PC-3 (cell line): ENCODE data around the gene SSBP2. TPM values are rescaled to one million over a fixed set of nuclear protein-coding genes. Genes with fewer than 3 reads are reported as not detected.

Experiments
- ATAC-seq: fragments of 200-7000 bp; cut with Tn5 transposase; 2 replicates; pipeline ENCODE4 v1.9.1; 2020; ENCODE audit warnings: mild to moderate bottlenecking, moderate library complexity
- BruUV-seq: library from RNA; stranded (reverse); fragments of 400-500 nt; replicated peaks from 2 replicates; lab custom pipeline; 2021; lab: Mats Ljungman, UMichigan
- CTCF ChIA-PET: fragments of 300-600 bp; sonication (Branson Sonifier 250); formaldehyde crosslinking; loops from one replicate; lab custom pipeline; 2022; ENCODE audit warnings: antibody characterized with exemption; lab: Charles Lee
- POLR2A ChIA-PET: fragments of 300-600 bp; sonication (Branson Sonifier 250); formaldehyde crosslinking; loops from one replicate; lab custom pipeline; 2022; ENCODE audit warnings: antibody characterized with exemption; ENCODE audit not compliant: unreplicated experiment; lab: Charles Lee
- DNase-seq: peaks from one replicate; pipeline ENCODE4 v3.0.0-alpha.2; 2015
- H2AFZ ChIP-seq: fragments of 300-600 bp; sonication (generic); 2 replicates; pipeline ENCODE4 v1.6.0; 2016; ENCODE audit warnings: antibody characterized with exemption, low read length
- H3F3A ChIP-seq: fragments of 300-600 bp; sonication (generic); one replicate; pipeline ENCODE4 v1.6.0; 2017; ENCODE audit warnings: antibody characterized with exemption, low read length, control low read depth, mild to moderate bottlenecking; ENCODE audit not compliant: unreplicated experiment
- H3K27ac ChIP-seq: fragments of 300-600 bp; sonication (generic); 2 replicates; pipeline ENCODE4 v1.5.1; 2016; ENCODE audit warnings: mild to moderate bottlenecking, low read length
- H3K27me3 ChIP-seq: fragments of 300-600 bp; sonication (generic); 2 replicates; pipeline ENCODE4 v1.6.1; 2016; ENCODE audit warnings: low read length, mixed read lengths
- H3K36me3 ChIP-seq: fragments of 300-600 bp; sonication (generic); 2 replicates; pipeline ENCODE4 v1.6.1; 2016; ENCODE audit warnings: low read depth, mixed run types, low read length, mixed read lengths
- H3K4me1 ChIP-seq: fragments of 300-600 bp; sonication (generic); 2 replicates; pipeline ENCODE4 v1.5.1; 2016; ENCODE audit warnings: low read length; ENCODE audit not compliant: insufficient read depth
- H3K4me2 ChIP-seq: fragments of 300-600 bp; sonication (generic); 2 replicates; pipeline ENCODE4 v1.6.0; 2016; ENCODE audit warnings: low read length
- H3K4me3 ChIP-seq: fragments of 300-600 bp; sonication (generic); 2 replicates; pipeline ENCODE4 v1.5.1; 2016; ENCODE audit warnings: mild to moderate bottlenecking, low read length, mixed read lengths
- H3K79me2 ChIP-seq: fragments of 300-600 bp; sonication (generic); 2 replicates; pipeline ENCODE4 v1.6.1; 2017; ENCODE audit warnings: low read length, mixed read lengths
- H3K9ac ChIP-seq: fragments of 300-600 bp; sonication (generic); 2 replicates; pipeline ENCODE4 v1.6.0; 2016; ENCODE audit warnings: mild to moderate bottlenecking, low read length
- H3K9me2 ChIP-seq: fragments of 300-600 bp; sonication (generic); replicated peaks from 2 replicates; pipeline ENCODE4 v1.6.1; 2016; ENCODE audit warnings: mixed run types, low read length, mixed read lengths
- H3K9me3 ChIP-seq: fragments of 300-600 bp; sonication (generic); 2 replicates; pipeline ENCODE4 v1.6.1; 2016; ENCODE audit warnings: low read length, mixed read lengths
- H4K20me1 ChIP-seq: fragments of 300-600 bp; sonication (generic); 2 replicates; pipeline ENCODE4 v1.6.1; 2016; ENCODE audit warnings: low read length, mixed read lengths
- CTCF ChIP-seq: fragments of 300-600 bp; sonication (generic); conservative IDR thresholded peaks from 2 replicates; pipeline ENCODE4 v1.5.1; 2017; ENCODE audit warnings: antibody characterized with exemption, low read depth, mild to moderate bottlenecking, low read length
- EZH2 ChIP-seq: fragments of 300-600 bp; sonication (generic); IDR thresholded peaks from one replicate; pipeline ENCODE4 v1.6.1; 2017; ENCODE audit warnings: antibody characterized with exemption, mild to moderate bottlenecking, low read length; ENCODE audit not compliant: unreplicated experiment
- EZH2phosphoT487 ChIP-seq: fragments of 300-600 bp; sonication (generic); IDR thresholded peaks from 2 replicates; pipeline ENCODE4 v1.6.1; 2018; ENCODE audit warnings: mild to moderate bottlenecking, antibody characterized with exemption, low read length, borderline replicate concordance
- intact Hi-C: fragments of 100-400 bp; cut with micrococcal nuclease; formaldehyde crosslinking; loops from 2 replicates; pipeline ENCODE4 v1.9.0; 2023
- total RNA-seq: library from RNA; depleted of rRNA; stranded (reverse); fragments of >200 nt; gene quantifications from 2 replicates; pipeline ENCODE4 v1.2.3, GENCODE V29; 2014

The SSBP2 gene
- total RNA-seq, 1 experiment from 2014 or later: 5.8 TPM

- intact Hi-C loops: no loop called here
- CTCF ChIA-PET: no interaction called here
Observed at GRCh38 chr5:81554647-81555046, 196.2 kb downstream of the SSBP2 start.

GRCh38 chr5:81553567-81554212 is 197.2 kb downstream of the SSBP2 start:
- no peaks in the 10 kb centered on the region for H3K27me3 ChIP-seq
- no peak overlapping the region for H3K4me3 ChIP-seq
- H3K4me1 ChIP-seq: peaks cover 10% of the 10 kb centered on the region
- intact Hi-C loops: no loop called here
- ChIA-PET POLR2A (interaction anchor here (0.8 kb wide), 1 partner anchor 42 kb away, joined by 4 read pairs; no protein-coding TSS in a partner anchor), CTCF (no interaction called here)
- DNase-seq: no peak
- no peaks in the 10 kb centered on the region for H4K20me1 ChIP-seq
- ATAC-seq: no peak
- H3K9ac ChIP-seq: no peak overlapping the region
- H3K9me3 ChIP-seq: no peaks in the 10 kb centered on the region
- no peaks in the 10 kb centered on the region for H3K79me2 ChIP-seq
- H3K36me3 ChIP-seq: no peaks in the 10 kb centered on the region
- no peak overlapping the region for H2AFZ ChIP-seq
- no TSS peak for BruUV-seq
- no peak overlapping the region for H3K4me2 ChIP-seq
- H3F3A ChIP-seq: no peaks in the 10 kb centered on the region
- H3K9me2 ChIP-seq: no peaks in the 10 kb centered on the region
- no peak for TF ChIP-seq EZH2
- no peak for TF ChIP-seq CTCF
- TF ChIP-seq EZH2phosphoT487: no peak
- no peak overlapping the region for H3K27ac ChIP-seq

More at GRCh38 chr5:81554647-81555046, 196.2 kb downstream of the SSBP2 start:
- Histone ChIP-seq H3K4me1 (peaks cover 10% of the 10 kb centered on the region), H3K27me3 (no peaks in the 10 kb centered on the region), H3K9ac (no peak overlapping the region), H3K79me2 (no peaks in the 10 kb centered on the region), H3F3A (no peaks in the 10 kb centered on the region), H3K4me2 (no peak overlapping the region), H2AFZ (no peak overlapping the region), H3K4me3 (no peak overlapping the region), H3K27ac (no peak overlapping the region), H3K36me3 (no peaks in the 10 kb centered on the region), H3K9me3 (no peaks in the 10 kb centered on the region), H4K20me1 (no peaks in the 10 kb centered on the region), H3K9me2 (no peaks in the 10 kb centered on the region)
- TF ChIP-seq EZH2phosphoT487 (no peak), EZH2 (no peak), CTCF (no peak)
- peak; percentile 85 for ATAC-seq
- no TSS peak for BruUV-seq
- POLR2A ChIA-PET: no interaction called here
- no peak for DNase-seq
